Spinal cord (tissue), 10 donors: ENCODE data around the gene NOCT. TPM values are rescaled to one million over a fixed set of nuclear protein-coding genes. Genes with fewer than 3 reads are reported as not detected.
"Not testable (repeated sequence)": the region's sequence is repeated elsewhere in the genome, so short reads cannot be mapped to it uniquely, and the experiment has no call there.

Experiments
- DNase-seq, 6 donors: peaks; one replicate each; pipeline versions ENCODE4 v3.0.0 to v3.0.0-alpha.2; 2013 to 2015; ENCODE audit warnings: low spot score in 6 of 6, low read depth in 4 of 6
- H3K27ac ChIP-seq: one replicate; pipeline ENCODE4 v1.5.1; 2013; ENCODE audit warnings: low read depth, low read length, control low read depth
- H3K27me3 ChIP-seq: one replicate; pipeline ENCODE4 v1.6.1; 2013; ENCODE audit warnings: low read length; ENCODE audit not compliant: control insufficient read depth, insufficient read depth
- H3K36me3 ChIP-seq: one replicate; pipeline ENCODE4 v1.6.1; 2013; ENCODE audit warnings: low read length; ENCODE audit not compliant: control insufficient read depth, insufficient read depth
- H3K4me1 ChIP-seq: one replicate; pipeline ENCODE4 v1.6.1; 2013; ENCODE audit warnings: low read length; ENCODE audit not compliant: control insufficient read depth, insufficient read depth
- H3K4me3 ChIP-seq: one replicate; pipeline ENCODE4 v1.5.1; 2013; ENCODE audit warnings: low read depth, low read length, control low read depth
- H3K9me3 ChIP-seq: one replicate; pipeline ENCODE4 v1.6.1; 2013; ENCODE audit warnings: low read length; ENCODE audit not compliant: control insufficient read depth, insufficient read depth
- WGBS: methylation state at CpG from one replicate; pipeline ENCODE4 v1.1.5; 2013; ENCODE audit warnings: missing lambda C conversion rate; ENCODE audit not compliant: insufficient coverage; 5-methylcytosine and 5-hydroxymethylcytosine counted together
- polyA plus RNA-seq, 2 donors: library from polyadenylated mRNA; unstranded; fragments of 120-200 nt; gene quantifications; one replicate each; pipeline ENCODE4 v1.2.1, GENCODE V29; 2013; ENCODE audit not compliant: insufficient read length in 2 of 2
- total RNA-seq, 2 donors: library from RNA; depleted of rRNA in 1 of 2; stranded (reverse); fragments of 120-200 nt in 1 of 2; fragments of >200 nt in 1 of 2; gene quantifications; one replicate each; pipeline versions ENCODE4 v1.2.3 to v1.2.4, GENCODE V29; 2013 to 2014
- donor health status: healthy.

Gene NOCT
- total and polyA plus RNA-seq, 4 donors = 6.7 to 15.7 (median 9.8) TPM

- Histone ChIP-seq H3K27ac (no peak overlapping the region), H3K9me3 (no peaks in the 10 kb centered on the region), H3K36me3 (no peaks in the 10 kb centered on the region), H3K4me1 (no peaks in the 10 kb centered on the region), H3K27me3 (no peaks in the 10 kb centered on the region), H3K4me3 (no peak overlapping the region)
- WGBS = 100% methylated on average over 2 of the region's 5 CpGs
- no peak for DNase-seq
These were observed 9.8 kb upstream of the NOCT start for GRCh38 chr4:139005774-139006173.

DNA sequence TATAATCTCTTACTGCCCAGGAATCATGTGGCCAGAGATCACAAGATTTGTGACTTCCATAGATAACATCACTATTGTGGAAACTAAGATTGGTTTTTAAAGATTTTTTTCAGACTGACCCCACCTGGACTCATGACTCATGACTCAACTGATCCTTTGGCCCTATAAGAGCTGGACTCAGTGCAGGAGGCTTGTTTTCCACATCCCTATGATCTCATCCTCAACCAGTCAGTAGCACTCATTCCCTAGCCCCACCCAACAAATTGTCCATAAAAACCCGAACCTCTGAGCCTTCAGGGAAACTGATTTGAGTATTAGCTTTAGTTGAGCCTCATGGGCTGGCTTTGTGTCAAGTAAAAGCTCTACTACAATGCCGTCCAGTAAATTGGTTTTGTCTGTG is 7.9 kb upstream of the NOCT start:
- no peak for DNase-seq
- Histone ChIP-seq H3K27ac (no peak overlapping the region), H3K27me3 (no peaks in the 10 kb centered on the region), H3K4me1 (no peaks in the 10 kb centered on the region), H3K4me3 (no peak overlapping the region), H3K36me3 (no peaks in the 10 kb centered on the region), H3K9me3 (no peaks in the 10 kb centered on the region)
- 83% methylated on average over 1 of the region's 2 CpGs for WGBS

- H3K27ac ChIP-seq, H3K4me1 ChIP-seq, H3K4me3 ChIP-seq, H3K36me3 ChIP-seq, DNase-seq, H3K9me3 ChIP-seq, H3K27me3 ChIP-seq: not testable (repeated sequence)
- 90% methylated on average over 4 of the region's 7 CpGs for WGBS
These were observed 7.3 kb upstream of the NOCT start for GRCh38 chr4:139008278-139008677.

DNA sequence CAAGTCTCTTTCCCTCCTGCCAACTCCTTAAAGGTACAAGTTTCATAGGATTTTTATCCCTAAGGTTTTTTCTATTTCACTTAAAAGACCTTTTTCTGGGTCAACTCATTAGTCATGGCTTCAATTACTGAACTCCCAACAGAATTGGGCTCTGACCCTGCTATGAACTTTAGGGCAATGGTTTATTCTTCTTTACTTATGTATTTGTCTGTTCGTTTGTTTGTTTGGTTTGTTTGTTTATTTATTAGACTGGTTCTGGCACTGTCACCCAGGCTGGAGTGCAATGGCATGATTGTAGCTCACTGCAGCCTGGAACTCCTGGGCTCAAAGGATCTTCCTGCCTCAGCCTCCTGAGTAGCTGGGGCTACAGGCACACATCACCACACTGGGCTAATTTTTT is 5.9 kb upstream of the NOCT start:
- no peak for DNase-seq
- Histone ChIP-seq H3K9me3 (no peaks in the 10 kb centered on the region), H3K36me3 (no peaks in the 10 kb centered on the region), H3K4me1 (no peaks in the 10 kb centered on the region), H3K27me3 (no peaks in the 10 kb centered on the region), H3K27ac (no peak overlapping the region), H3K4me3 (no peak overlapping the region)
- no CpG with 5 or more reads among the region's 1 CpG for WGBS

DNA sequence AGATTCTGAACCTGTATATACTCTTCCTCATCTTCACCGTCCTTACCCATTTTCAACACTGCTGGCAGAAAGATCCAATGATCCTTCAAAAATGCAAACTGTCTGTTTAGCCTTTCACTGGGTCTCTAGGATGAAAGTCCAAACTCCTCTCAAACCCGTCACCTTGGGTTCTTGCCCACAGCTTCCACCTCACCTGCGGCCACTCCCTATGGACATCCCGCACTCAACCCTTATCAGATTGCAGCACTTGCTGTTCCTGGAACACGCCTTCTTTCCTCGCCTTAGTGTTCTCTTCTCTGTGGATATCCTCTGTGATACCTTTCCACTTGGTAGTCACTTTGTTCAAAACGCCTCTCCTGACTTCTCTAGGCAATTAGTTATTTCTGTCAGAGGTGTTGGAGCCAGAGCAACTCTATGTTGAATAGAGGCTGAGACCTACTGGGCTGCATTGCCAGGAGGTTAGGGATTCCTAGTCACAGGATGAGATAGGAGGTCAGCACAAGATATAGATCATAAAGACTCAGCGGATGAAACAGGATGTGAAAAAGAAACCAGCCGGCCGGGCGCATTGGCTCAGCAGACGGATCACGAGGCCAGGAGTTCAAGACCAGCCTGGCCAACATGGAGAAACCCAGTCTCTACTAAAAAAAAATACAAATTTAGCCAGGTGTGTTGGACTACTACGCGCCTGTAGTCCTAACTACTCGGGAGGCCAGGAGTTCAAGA is 4.2 kb upstream of the NOCT start:
- DNase-seq = no peak
- no peaks in the 10 kb centered on the region for H3K4me1 ChIP-seq
- no peak overlapping the region for H3K27ac ChIP-seq
- H3K9me3 ChIP-seq = no peaks in the 10 kb centered on the region
- WGBS = 87% methylated on average over 9 of the region's 16 CpGs
- no peaks in the 10 kb centered on the region for H3K27me3 ChIP-seq
- H3K4me3 ChIP-seq = no peak overlapping the region
- no peaks in the 10 kb centered on the region for H3K36me3 ChIP-seq

DNA sequence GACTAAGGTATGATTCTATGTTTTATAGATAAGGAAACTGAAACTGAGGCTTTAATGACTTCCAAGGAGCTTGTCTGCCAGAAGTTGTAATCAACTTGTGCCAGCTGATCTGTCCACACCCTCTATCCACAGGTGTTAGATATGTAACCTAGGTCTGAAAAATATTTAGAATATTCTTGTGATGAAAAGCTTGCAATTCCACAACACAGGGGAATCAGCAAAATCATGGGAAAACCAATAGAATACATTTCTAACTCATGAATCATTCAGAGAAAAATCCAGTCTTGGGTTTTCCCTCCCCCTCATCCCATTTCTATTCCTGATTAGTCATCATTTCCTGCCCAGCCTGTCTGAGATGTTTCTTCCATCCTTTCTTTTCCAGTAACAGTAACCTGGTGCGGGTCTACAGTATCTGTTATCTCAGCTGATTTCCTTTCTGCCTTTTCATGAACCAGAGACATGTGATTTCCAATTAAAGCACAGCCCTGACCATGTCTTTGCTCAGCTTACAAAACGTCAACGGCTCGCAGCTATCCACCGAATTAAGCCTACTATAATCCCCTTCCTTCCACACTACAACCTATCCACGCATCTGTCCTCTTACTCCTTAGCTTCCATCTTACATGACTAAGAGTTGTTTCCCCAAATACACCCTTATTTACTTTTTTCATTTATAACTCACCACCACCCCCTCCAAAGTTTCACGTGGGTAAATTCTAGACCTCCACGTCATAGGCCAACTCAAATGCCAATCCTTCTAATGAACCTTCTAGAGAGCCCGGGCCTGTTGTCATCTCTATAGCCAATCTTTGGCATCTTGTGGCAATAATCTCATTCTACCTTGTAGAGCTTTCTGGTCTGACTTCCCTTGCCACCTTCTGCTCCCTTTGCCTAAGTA is 961 bp upstream of the NOCT start:
- H3K9me3 ChIP-seq = no peaks in the 10 kb centered on the region
- no peaks in the 10 kb centered on the region for H3K36me3 ChIP-seq
- H3K27ac ChIP-seq = peak overlapping the region; percentile 83
- peak in 2 of 6 donors; percentile 24 to 35 for DNase-seq
- WGBS = 56% methylated on average over 9 of the region's 9 CpGs
- H3K27me3 ChIP-seq = no peaks in the 10 kb centered on the region
- peaks cover 13% of the 10 kb centered on the region for H3K4me1 ChIP-seq
- H3K4me3 ChIP-seq = peak overlapping the region; percentile 68

DNA sequence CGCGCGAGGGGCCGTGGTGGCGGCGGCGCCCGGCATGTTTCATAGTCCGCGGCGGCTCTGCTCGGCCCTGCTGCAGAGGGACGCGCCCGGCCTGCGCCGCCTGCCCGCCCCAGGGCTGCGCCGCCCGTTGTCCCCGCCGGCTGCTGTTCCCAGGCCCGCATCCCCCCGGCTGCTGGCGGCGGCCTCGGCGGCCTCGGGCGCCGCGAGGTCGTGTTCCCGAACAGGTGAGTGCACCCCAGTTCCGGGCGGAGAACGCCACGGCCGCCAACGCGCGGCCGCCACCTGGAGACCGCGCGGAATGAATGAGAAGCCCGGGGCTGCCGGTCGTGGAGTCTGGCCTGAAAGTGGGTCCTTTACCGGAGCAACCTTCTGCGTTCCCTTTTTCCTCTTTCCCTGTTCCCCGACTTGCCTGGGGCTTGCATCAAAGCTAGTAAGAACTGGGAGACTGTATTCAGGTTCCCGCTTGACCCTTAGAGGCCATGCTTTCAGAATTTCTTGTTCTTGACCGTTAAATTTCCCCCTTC is 429 bp downstream of the NOCT start:
- no peaks in the 10 kb centered on the region for H3K9me3 ChIP-seq
- DNase-seq = peak in 5 of 6 donors; percentile 24 to 73 (median 59)
- under 1% methylated on average over 53 of the region's 55 CpGs for WGBS

DNA sequence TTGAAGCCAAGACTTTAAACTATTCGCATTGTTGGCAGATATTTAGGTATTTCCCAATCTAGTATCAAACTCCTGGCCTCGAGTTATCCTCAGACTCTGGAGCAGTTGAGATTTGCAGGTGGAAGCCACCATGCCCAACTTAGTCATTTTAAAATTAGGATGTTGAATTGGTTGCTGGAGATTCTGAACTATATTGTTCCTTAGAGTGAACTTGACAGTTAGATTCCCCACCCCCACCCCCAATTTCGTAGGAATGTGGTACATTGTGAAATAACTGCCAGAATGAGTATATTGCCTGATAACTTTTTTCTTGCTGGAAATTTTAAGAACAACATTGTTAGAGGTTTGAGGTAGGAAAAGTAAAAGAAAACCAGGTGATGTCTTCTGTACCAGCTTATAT is 2.3 kb downstream of the NOCT start:
- DNase-seq = no peak
- Histone ChIP-seq H3K4me3 (no peak overlapping the region), H3K27me3 (no peaks in the 10 kb centered on the region), H3K27ac (no peak overlapping the region), H3K4me1 (peaks cover 20% of the 10 kb centered on the region), H3K36me3 (peaks cover 3% of the 10 kb centered on the region), H3K9me3 (no peaks in the 10 kb centered on the region)
- no CpG with 5 or more reads among the region's 3 CpGs for WGBS

More for the DNA sequence above, 429 bp downstream of the NOCT start:
- H3K27me3 ChIP-seq = no peaks in the 10 kb centered on the region
- H3K4me1 ChIP-seq = peaks cover 20% of the 10 kb centered on the region
- H3K27ac ChIP-seq = peak overlapping the region; percentile 83
- peak overlapping the region; percentile 68 for H3K4me3 ChIP-seq
- H3K36me3 ChIP-seq = peaks cover 3% of the 10 kb centered on the region

GRCh38 chr4:139018501-139018900 is 2.9 kb downstream of the NOCT start:
- H3K27me3 ChIP-seq = no peaks in the 10 kb centered on the region
- no peak overlapping the region for H3K27ac ChIP-seq
- no peak overlapping the region for H3K4me3 ChIP-seq
- peaks cover 3% of the 10 kb centered on the region for H3K36me3 ChIP-seq
- peaks cover 20% of the 10 kb centered on the region for H3K4me1 ChIP-seq
- DNase-seq = no peak
- H3K9me3 ChIP-seq = no peaks in the 10 kb centered on the region
